ENCODE measurements around the gene CEP120. TPM values are rescaled to one million over a fixed set of nuclear protein-coding genes. Genes with fewer than 3 reads are reported as not detected.

The CEP120 gene
- total RNA-seq, result 10.4 and 11.5 TPM in 2 replicates

DNA sequence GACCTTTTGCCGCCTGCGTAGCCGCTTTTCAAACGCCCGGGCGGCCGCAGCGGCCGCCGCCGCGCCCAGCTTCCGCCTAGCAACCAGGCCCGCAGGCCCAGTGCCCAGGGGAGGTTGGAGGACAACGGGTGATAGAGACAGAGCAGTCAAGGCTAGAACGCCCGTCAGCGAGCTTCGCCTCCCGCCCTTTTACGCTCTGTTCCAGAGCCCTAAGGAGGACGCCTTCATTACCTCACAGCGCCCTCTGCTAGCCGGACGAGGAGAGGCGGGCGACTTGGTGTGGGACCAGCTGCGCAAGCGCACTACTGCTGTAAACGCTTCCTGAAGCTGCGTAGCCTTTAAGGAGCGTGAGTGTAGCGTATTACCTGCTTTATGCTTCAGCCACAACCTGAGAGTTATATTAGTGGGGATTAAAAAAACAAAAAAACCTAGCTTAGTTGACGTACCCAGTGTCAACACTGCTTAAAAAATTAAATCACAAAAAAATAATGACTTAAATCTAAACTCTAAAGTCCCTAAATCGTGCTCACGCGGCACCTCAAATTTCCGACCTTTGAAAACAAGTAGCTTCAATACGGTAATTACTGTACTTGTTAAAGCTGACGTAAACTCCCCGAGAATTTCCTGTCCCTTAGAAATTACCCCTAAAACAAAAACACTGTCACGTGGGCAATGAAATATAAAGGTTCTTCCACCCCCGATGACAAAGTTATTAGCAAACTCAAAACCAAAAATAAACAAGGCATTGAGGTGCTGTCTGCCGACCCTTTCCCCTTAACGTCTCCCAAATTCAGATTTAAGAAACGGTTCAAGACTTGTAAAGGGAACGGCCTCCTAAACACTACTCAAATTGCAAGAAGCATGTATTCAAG is at the start of gene CEP120:
Gene CEP120, minus strand, starts transcription at position 126 of the 872 bp plus-strand sequence. CDS start 405 bp downstream, outside the sequence.

Other genes with a start within 250 kb of the CEP120 start
- 32.0 and 44.5 TPM in 2 replicates for gene CSNK1G3, start 88.8 kb upstream of the CEP120 start, total RNA-seq